ENCODE data around the gene C19orf67.
A peak's percentile ranks its signal among the peaks of the same experiment; 100 is the strongest.
"Not testable (repeated sequence)": the region's sequence is repeated elsewhere in the genome, so short reads cannot be mapped to it uniquely, and the experiment has no call there.

Gene C19orf67

GRCh38 chr19:14035706-14036105 is 49.9 kb downstream of the C19orf67 start:
- no peak for DNase-seq (ENCODE audit: low spot score)
- POLR2A ChIA-PET (ENCODE audit: low non-redundant PET): no interaction called here
- no peak overlapping the region for H3K27ac ChIP-seq
- TF ChIP-seq, protein P1, sequence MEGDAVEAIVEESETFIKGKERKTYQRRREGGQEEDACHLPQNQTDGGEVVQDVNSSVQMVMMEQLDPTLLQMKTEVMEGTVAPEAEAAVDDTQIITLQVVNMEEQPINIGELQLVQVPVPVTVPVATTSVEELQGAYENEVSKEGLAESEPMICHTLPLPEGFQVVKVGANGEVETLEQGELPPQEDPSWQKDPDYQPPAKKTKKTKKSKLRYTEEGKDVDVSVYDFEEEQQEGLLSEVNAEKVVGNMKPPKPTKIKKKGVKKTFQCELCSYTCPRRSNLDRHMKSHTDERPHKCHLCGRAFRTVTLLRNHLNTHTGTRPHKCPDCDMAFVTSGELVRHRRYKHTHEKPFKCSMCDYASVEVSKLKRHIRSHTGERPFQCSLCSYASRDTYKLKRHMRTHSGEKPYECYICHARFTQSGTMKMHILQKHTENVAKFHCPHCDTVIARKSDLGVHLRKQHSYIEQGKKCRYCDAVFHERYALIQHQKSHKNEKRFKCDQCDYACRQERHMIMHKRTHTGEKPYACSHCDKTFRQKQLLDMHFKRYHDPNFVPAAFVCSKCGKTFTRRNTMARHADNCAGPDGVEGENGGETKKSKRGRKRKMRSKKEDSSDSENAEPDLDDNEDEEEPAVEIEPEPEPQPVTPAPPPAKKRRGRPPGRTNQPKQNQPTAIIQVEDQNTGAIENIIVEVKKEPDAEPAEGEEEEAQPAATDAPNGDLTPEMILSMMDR (conservative IDR thresholded peaks at IDR 0.05; ENCODE audit: low read depth): no peak
- CTCF ChIA-PET: interaction anchor here (0.7 kb wide), 1 partner anchor 80 kb away, joined by 5 read pairs; no protein-coding TSS in a partner anchor

GRCh38 chr19:14035159-14035558 is 50.4 kb downstream of the C19orf67 start:
- H3K27ac ChIP-seq; DNase-seq (ENCODE audit: low spot score); CTCF ChIA-PET; POLR2A ChIA-PET (ENCODE audit: low non-redundant PET): not testable (repeated sequence)

- ChIA-PET POLR2A (ENCODE audit: low non-redundant PET) (no interaction called here), CTCF (no interaction called here)
- DNase-seq (ENCODE audit: low spot score): no peak
Measured at GRCh38 chr19:14033946-14034345, 51.6 kb downstream of the C19orf67 start.

DNA sequence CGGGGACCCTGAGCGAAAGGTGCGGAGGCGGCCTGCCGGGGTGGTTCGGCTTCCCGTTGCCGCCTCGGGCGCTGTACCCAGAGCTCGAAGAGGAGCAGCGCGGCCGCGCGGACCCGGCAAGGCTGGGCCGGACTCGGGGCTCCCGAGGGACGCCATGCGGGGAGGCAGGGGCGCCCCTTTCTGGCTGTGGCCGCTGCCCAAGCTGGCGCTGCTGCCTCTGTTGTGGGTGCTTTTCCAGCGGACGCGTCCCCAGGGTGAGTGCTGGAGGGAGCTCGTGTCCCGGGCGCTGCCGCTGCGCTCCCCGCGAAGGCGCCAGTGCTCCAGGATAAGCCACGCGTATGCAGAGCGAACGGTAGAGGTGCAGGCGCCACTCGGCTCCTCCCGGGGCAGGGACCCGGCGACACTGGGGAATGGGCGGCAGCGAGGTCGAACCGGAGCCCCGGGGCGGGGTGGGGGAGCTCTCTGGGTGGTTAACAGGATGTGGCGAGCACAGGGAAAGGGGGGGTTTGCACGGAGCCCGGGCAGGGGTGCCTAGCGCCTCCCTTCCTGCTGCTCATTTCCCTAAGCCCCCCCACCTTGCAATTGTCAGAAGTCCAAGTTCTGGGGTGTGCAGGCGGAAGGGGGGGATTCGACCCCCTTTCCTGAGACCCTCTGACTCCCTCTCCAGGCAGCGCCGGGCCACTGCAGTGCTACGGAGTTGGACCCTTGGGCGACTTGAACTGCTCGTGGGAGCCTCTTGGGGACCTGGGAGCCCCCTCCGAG is 53.7 kb downstream of the C19orf67 start, which contains the start of gene IL27RA:
TSS of gene IL27RA (plus strand) at position 44 of the 762 bp plus-strand sequence. CDS start at position 155, 111 bp downstream.
- CTCF ChIA-PET: interaction anchor here (0.5 to 1.2 kb wide), 8 partner anchors 8 to 242 kb away, joined by 3 to 8 read pairs (median 4); partner anchors contain the start of gene MISP3
- TF ChIP-seq, protein P1 (conservative IDR thresholded peaks at IDR 0.05; ENCODE audit: low read depth): peak; percentile 82
- DNase-seq (ENCODE audit: low spot score): peak; percentile 54

More at GRCh38 chr19:14033946-14034345, 51.6 kb downstream of the C19orf67 start:
- TF ChIP-seq, protein P1 (conservative IDR thresholded peaks at IDR 0.05; ENCODE audit: low read depth): no peak
- no peak overlapping the region for H3K27ac ChIP-seq

More for the DNA sequence above, 53.7 kb downstream of the C19orf67 start, which contains the start of gene IL27RA:
- peak within 1 kb of the TSS; percentile 60 for H3K27ac ChIP-seq
- POLR2A ChIA-PET (ENCODE audit: low non-redundant PET): no interaction called here
